Activated naive CD4-positive, alpha-beta T cell treated with anti-CD3 and anti-CD28 coated beads, Interleukin-2, amount 10 ng/mL, durations not matched to agents 7 days and 5 days (primary cell): Measurements from ENCODE around the gene COG5.
"Not testable (repeated sequence)": the region's sequence is repeated elsewhere in the genome, so short reads cannot be mapped to it uniquely, and the experiment has no call there.

Experiments
- CTCF ChIA-PET: fragments of 350-600 bp; sonication (Branson Sonifier 250); formaldehyde crosslinking; loops from one replicate; lab custom pipeline; 2021; ENCODE audit warnings: antibody characterized with exemption; lab: Charles Lee
- DNase-seq: peaks from one replicate; pipeline ENCODE4 v3.0.0-alpha.2; 2020
- H3K27ac Mint-ChIP-seq: one replicate; pipeline ENCODE4 v1.8.0; 2021; ENCODE audit warnings: mild to moderate bottlenecking, moderate library complexity, mixed read lengths
- H3K27me3 Mint-ChIP-seq: one replicate; pipeline ENCODE4 v1.8.0; 2021; ENCODE audit warnings: mild to moderate bottlenecking, mixed read lengths
- H3K36me3 Mint-ChIP-seq: one replicate; pipeline ENCODE4 v1.8.0; 2021; ENCODE audit warnings: mixed read lengths
- H3K4me1 Mint-ChIP-seq: one replicate; pipeline ENCODE4 v1.8.0; 2021; ENCODE audit warnings: mixed read lengths
- H3K4me3 Mint-ChIP-seq: one replicate; pipeline ENCODE4 v1.8.0; 2021; ENCODE audit warnings: mild to moderate bottlenecking, moderate library complexity, mixed read lengths
- H3K9me3 Mint-ChIP-seq: one replicate; pipeline ENCODE4 v1.8.0; 2021; ENCODE audit warnings: mixed read lengths

Gene COG5

DNA sequence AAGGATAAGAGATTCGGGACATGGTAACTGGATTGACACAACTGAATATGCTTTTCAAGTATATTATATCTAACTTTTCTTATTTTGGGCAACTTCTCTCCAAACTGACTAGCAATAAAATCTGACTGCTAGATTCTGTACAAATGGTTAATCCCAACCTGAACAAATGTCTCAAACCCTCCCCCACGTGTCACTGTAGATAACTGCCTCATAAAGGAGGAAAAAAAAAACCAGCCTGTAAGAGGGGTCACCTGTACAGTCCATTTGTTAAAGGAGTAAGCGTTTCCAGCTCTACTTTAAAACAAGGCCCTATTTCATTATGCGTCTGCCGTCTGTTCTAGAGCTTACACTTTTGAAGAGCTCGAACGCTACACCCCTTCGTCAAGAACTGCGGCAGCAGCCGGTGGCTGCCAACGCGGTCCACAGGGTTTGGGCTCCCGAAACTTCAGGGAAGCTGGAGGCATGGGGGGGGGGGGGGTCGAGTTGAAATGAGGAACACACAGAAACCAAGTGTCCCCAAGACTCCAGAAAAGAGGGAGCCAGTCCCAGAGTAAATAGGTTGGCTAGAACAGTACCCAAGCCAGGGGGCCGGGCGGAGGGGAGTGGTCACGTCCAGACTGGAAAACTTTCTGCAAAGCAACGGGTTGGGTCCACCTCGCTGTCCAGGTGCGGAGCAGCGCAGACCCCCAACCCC is 492 bp downstream of the COG5 start:
- H3K27me3 Mint-ChIP-seq, result no peaks in the 10 kb centered on the region
- peaks cover 12% of the 10 kb centered on the region for H3K36me3 Mint-ChIP-seq
- peaks cover 57% of the 10 kb centered on the region for H3K4me1 Mint-ChIP-seq
- DNase-seq, result no peak
- peak overlapping the region; percentile 96 for H3K27ac Mint-ChIP-seq
- CTCF ChIA-PET, result interaction anchor here (0.7 to 1.5 kb wide), 5 partner anchors 12 to 316 kb away, joined by 3 to 4 read pairs (median 4); no protein-coding TSS in a partner anchor
- H3K9me3 Mint-ChIP-seq, result no peaks in the 10 kb centered on the region
- H3K4me3 Mint-ChIP-seq, result peak overlapping the region; percentile 73

DNA sequence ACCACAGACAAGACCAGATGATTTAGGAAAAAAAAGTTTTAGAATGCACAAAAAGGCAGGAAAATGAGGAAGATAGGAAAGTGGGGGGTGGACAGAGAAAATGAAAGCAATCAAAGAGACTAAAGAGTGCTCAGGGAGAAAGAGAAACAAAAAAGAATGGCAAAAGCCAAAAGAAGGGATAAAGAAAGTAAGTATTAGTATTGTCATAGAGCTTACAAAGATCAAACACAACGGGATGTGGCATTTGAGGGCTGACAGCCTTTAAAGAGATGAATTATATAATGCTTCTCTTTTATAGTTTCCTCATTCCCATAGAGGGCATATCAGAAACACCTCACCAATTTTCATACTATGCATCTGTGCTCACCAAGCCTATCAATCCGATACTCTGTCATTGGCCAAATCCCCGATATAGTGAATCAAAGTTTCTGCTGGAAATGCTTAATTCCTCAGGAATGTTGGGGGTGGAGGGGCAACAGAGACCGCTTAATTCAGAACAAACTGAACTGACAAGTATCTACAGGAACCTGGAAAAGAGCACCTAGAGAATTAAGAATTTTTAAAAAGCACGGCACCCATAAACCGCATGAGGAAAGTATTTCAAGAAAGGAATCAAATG is 2.7 kb downstream of the COG5 start:
- Mint-ChIP-seq H3K36me3 (peaks cover 19% of the 10 kb centered on the region), H3K4me3 (peak overlapping the region; percentile 47), H3K27ac (peak overlapping the region; percentile 84), H3K27me3 (no peaks in the 10 kb centered on the region), H3K9me3 (no peaks in the 10 kb centered on the region), H3K4me1 (peaks cover 57% of the 10 kb centered on the region)
- DNase-seq, result peak; percentile 54
- CTCF ChIA-PET, result no interaction called here

DNA sequence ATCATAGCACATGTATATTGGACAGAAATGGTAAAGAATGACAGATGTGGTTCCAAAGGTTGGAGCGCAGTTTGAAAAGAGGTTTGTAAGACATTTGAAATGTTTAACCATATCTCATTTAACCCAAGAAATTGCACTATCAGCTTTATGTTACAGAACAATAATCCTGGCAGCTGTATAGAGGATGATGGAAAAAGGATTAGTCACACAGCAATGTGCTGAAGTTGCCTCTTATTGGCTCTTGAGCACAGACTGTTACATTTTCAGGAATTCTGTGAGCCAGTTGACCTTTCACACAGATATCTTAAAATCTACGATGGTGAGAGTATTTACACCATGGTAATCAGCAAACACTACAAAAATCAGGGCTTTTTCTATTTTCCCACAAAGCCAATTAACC is 3.9 kb downstream of the COG5 start:
- H3K36me3 Mint-ChIP-seq, result peaks cover 23% of the 10 kb centered on the region
- H3K27ac Mint-ChIP-seq, result no peak overlapping the region
- no peaks in the 10 kb centered on the region for H3K9me3 Mint-ChIP-seq
- H3K27me3 Mint-ChIP-seq, result no peaks in the 10 kb centered on the region
- H3K4me3 Mint-ChIP-seq, result no peak overlapping the region
- H3K4me1 Mint-ChIP-seq, result peaks cover 51% of the 10 kb centered on the region
- no peak for DNase-seq
- CTCF ChIA-PET, result no interaction called here

DNA sequence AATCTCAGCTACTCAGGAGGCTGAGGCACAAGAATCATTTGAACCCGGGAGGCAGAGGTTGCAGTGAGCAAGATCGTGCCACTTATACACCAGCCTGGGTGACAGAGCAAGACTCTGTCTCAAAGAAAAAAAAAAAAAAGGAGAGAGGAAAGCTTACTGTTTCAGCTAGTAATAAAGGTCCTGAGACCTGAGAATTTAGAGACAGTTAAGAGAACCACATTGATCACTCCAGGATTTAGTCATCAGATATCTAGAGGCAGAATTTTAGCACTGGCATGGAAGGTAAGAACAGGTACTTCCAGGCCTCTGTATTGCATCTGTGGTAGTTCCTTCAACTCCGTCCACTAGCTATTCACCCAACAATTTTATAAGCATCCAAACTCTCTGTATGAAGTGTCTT is 7.8 kb downstream of the COG5 start:
- no peaks in the 10 kb centered on the region for H3K9me3 Mint-ChIP-seq
- CTCF ChIA-PET, result no interaction called here
- H3K27ac Mint-ChIP-seq, result no peak overlapping the region
- H3K27me3 Mint-ChIP-seq, result no peaks in the 10 kb centered on the region
- H3K36me3 Mint-ChIP-seq, result peaks cover 40% of the 10 kb centered on the region
- H3K4me3 Mint-ChIP-seq, result no peak overlapping the region
- H3K4me1 Mint-ChIP-seq, result peaks cover 29% of the 10 kb centered on the region
- DNase-seq, result no peak

DNA sequence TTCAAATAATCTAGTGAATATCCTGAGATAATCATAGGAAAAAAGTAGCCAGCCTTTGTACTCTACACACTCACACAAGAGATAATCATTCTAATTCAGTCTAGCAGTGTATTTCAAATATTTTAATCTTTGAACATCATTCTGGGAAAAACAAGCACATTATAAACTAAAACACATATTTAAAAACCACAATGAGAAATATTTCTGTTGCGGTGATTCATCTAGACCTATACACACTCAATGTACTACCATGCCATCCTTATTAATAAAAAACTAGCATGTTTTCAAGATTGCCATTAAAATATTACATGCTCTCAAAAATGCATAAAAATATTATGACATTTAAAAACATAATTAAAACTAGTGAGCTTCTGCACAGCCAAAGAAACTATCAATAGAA is 11.8 kb downstream of the COG5 start:
- Mint-ChIP-seq H3K4me1 (peaks cover 8% of the 10 kb centered on the region), H3K27me3 (no peaks in the 10 kb centered on the region), H3K4me3 (no peak overlapping the region), H3K9me3 (no peaks in the 10 kb centered on the region), H3K36me3 (peaks cover 48% of the 10 kb centered on the region), H3K27ac (no peak overlapping the region)
- no peak for DNase-seq
- CTCF ChIA-PET, result no interaction called here

DNA sequence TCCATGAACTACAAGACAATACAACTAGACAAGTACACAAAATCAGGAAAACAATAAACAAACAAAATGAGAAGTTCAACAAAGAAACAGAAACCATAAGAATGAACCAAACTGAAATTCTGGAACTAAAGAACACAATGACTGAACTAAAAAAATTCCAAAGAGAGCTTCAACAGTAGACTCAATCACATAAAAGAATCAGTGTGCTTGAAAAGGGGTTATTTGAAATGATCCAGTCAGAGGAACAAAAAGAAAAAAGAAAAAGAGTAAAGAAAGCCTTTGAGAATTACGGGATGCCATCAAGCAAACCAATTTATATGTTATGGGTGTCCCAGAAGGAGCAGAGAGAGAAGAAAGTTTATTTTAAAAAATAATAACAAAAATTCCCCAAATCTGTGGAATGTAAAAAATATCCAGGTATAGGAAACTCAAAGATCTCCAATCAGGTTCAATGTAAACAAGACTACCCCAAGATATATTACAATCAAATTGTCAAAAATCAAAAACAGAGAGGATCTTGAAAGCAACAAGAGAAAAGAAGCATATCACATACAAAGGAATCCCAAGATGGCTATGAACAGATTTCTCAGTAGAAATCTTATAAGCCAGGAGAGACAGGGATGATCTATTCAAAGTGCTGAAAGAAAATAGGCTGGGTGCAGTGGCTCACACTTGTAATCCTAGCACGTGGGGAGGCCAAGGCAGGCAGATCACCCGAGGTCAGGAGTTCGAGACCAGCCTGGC is 18.7 kb downstream of the COG5 start:
- CTCF ChIA-PET, result no interaction called here
- Mint-ChIP-seq H3K9me3 (peaks cover 13% of the 10 kb centered on the region), H3K27ac (no peak overlapping the region), H3K27me3 (no peaks in the 10 kb centered on the region), H3K36me3 (peaks cover 52% of the 10 kb centered on the region), H3K4me3 (no peak overlapping the region), H3K4me1 (no peaks in the 10 kb centered on the region)
- DNase-seq, result no peak

DNA sequence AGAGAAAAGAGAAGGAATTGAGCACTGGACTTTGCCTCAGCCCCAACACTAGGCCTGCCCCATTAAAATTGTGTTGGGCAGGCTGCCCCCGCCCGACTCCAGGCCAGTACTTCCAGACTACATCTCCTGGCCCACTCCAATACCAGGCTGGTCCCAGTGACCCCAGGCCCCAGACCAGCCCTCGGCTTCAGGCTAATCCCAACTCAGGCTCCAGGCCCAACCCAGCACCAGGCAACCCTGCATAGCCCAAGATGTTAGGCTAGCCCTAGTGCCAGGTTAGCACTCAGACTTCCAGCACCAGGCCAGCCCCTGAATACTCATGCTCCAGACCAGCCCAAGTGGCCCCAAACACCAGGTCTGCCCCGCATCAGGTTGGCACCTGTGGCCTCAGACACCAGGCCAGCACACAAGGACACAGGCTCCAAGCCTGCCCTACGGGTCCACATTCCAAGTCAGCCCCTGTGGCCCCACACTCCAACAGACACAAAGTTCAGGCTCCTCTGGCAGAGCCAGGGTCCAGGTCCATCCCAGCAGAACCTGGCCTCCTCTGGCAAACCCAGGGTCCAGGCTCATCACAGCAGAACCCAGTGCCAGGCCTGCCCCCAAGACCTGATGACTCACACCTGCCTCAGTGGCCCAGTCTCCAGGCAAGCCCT is 20.3 kb downstream of the COG5 start:
- H3K27ac Mint-ChIP-seq, result no peak overlapping the region
- H3K27me3 Mint-ChIP-seq, result no peaks in the 10 kb centered on the region
- CTCF ChIA-PET, result no interaction called here
- H3K9me3 Mint-ChIP-seq, result peaks cover 13% of the 10 kb centered on the region
- no peak for DNase-seq
- H3K4me1 Mint-ChIP-seq, result no peaks in the 10 kb centered on the region
- H3K36me3 Mint-ChIP-seq, result peaks cover 54% of the 10 kb centered on the region
- H3K4me3 Mint-ChIP-seq, result no peak overlapping the region

DNA sequence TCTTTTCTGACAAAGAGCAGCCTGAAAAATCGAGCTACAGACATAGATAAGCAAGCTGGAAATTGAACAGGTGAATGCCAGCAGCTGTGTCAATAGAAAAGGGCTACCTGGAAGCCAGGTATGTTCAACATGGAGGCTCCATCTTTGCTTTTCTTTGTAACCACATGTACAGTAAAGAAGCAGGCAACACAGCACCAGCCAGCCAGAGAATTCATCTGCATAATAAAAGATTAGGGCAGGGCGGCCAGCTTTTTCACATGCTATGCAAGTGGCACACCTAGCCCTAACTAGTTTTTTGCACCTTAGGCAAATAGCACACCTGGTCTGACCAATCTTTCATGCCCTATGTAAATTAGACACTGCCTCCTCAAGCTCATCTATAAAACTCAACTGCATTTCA is 25.7 kb downstream of the COG5 start:
- CTCF ChIA-PET, result interaction anchor here (0.6 kb wide), 1 partner anchor 25 kb away, joined by 4 read pairs; no protein-coding TSS in a partner anchor
- DNase-seq, result no peak
- Mint-ChIP-seq H3K27ac (no peak overlapping the region), H3K9me3 (peaks cover 7% of the 10 kb centered on the region), H3K4me1 (no peaks in the 10 kb centered on the region), H3K27me3 (no peaks in the 10 kb centered on the region), H3K4me3 (no peak overlapping the region), H3K36me3 (peaks cover 49% of the 10 kb centered on the region)

DNA sequence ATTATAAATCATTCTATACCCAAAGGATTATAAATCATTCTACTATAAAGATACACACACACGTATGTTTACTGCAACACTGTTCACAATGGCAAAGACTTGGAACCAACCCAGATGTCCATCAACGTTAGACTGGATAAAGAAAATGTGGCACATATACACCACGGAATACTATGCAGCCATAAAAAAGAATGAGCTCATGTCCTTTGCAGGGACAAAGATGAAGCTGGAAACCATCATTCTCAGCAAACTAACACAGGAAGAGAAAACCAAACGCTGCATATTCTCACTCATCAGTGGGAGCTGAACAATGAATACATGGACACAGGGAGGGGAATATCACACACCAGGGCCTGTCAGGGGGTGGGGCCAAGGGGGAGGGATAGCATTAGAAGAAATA is 26.5 kb downstream of the COG5 start:
- H3K27ac Mint-ChIP-seq, CTCF ChIA-PET, H3K27me3 Mint-ChIP-seq, H3K4me3 Mint-ChIP-seq, H3K4me1 Mint-ChIP-seq, H3K9me3 Mint-ChIP-seq, DNase-seq: not testable (repeated sequence)
- peaks cover 44% of the 10 kb centered on the region for H3K36me3 Mint-ChIP-seq

DNA sequence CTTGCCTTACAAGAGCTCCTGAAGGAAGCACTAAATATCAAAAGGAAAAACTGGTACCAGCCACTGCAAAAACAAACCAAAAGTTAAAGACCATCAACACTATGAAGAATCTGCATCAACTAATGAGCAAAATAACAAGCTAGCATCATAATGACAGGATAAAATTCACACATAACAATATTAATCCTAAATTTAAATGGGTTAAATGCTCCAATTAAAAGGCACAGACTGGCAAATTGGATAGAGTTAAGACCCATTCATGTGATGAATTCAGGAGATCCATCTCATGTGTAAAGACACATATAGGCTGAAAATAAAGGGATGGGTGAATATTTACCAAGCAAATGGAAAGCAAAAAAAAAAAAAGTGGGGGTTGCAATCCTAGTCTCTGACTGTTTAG is 29.6 kb downstream of the COG5 start:
- no peak overlapping the region for H3K27ac Mint-ChIP-seq

DNA sequence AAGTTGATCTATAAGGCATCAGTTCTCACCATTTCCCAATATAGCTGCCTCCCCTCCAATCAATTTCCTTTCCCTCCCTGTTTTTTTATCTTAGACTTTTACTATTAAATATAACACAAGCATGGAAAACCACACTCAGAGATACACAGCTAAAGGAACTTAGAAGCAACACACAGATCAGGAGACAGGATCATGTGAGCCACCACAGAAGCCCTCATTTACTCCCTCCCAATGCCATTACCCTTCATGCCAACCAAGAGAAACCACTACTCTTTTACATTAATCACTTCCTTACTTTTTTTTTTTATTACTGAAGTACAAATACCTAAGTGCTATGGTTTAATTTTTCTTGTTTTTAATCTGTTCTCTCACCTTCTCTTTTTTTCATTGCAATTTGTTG is 33.0 kb downstream of the COG5 start:
- H3K9me3 Mint-ChIP-seq, result peaks cover 2% of the 10 kb centered on the region

More for the DNA sequence above, 29.6 kb downstream of the COG5 start:
- no peak for DNase-seq
- Mint-ChIP-seq H3K9me3 (peaks cover 7% of the 10 kb centered on the region), H3K36me3 (peaks cover 36% of the 10 kb centered on the region), H3K4me1 (no peaks in the 10 kb centered on the region), H3K4me3 (no peak overlapping the region), H3K27me3 (no peaks in the 10 kb centered on the region)
- CTCF ChIA-PET, result no interaction called here

DNA sequence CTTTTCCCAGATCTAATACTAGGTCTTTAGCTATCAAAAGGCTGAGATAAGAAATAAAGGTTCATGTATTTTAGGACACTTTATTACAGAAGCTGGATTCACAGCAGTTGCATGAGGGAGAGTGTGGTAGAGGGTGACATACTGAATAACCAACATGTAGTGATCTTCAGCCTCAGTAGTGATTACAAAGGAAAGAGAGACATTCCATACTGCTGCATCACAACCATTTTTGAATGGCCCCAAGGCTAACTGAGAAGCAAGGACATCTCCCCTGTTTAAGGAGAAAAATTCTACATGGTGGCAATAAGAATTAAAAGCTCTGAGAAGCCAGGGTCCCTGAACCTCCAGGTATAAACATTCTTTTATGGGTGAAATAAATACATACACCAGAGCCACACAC is 35.3 kb downstream of the COG5 start:
- Mint-ChIP-seq H3K4me3 (no peak overlapping the region), H3K27ac (no peak overlapping the region), H3K36me3 (peaks cover 11% of the 10 kb centered on the region), H3K4me1 (no peaks in the 10 kb centered on the region), H3K27me3 (no peaks in the 10 kb centered on the region), H3K9me3 (no peaks in the 10 kb centered on the region)
- DNase-seq, result no peak
- CTCF ChIA-PET, result no interaction called here

More for the DNA sequence above, 33.0 kb downstream of the COG5 start:
- Mint-ChIP-seq H3K36me3 (peaks cover 19% of the 10 kb centered on the region), H3K27me3 (no peaks in the 10 kb centered on the region), H3K4me3 (no peak overlapping the region), H3K4me1 (no peaks in the 10 kb centered on the region), H3K27ac (no peak overlapping the region)
- CTCF ChIA-PET, result no interaction called here
- no peak for DNase-seq

DNA sequence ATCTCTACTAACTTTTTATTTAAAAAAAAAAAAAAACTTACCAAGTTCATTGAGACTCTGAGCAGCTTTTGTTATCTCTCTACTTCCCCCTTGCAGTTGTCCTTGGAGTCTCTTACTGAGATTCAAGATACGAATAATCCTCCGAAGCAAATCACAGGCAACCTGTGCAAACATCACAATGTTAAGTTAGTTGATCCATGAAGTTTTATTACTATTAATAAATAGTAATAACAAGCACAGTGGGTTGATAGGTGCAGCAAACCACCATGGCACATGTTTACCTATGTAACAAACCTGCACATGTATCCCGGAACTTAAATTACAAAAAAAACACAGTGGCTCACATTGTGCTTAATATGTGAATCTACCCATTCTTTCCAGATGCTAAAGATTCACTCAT is 36.5 kb downstream of the COG5 start:
- H3K4me3 Mint-ChIP-seq, result no peak overlapping the region
- no peaks in the 10 kb centered on the region for H3K27me3 Mint-ChIP-seq
- no peak for DNase-seq
- CTCF ChIA-PET, result no interaction called here
- H3K27ac Mint-ChIP-seq, result no peak overlapping the region
- no peaks in the 10 kb centered on the region for H3K9me3 Mint-ChIP-seq
- peaks cover 16% of the 10 kb centered on the region for H3K36me3 Mint-ChIP-seq
- no peaks in the 10 kb centered on the region for H3K4me1 Mint-ChIP-seq

DNA sequence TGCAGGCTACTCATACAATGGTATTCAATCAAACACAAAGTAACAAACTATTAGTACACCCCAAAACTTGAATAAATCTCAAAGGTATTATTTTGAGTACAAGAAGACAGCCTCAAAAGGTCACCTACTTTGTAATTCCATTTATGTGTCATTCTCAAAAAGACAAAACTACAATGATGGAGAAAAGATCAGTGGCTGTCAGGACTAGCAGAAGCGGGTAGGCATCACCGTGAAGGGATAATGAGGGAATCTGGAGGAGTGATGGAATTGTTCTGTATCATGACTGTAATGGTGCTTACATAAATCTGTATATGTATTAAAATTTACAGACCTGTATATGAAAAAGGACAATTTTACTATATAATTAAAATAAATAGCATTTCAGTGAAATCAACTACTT is 37.0 kb downstream of the COG5 start:
- no peak overlapping the region for H3K4me3 Mint-ChIP-seq
- DNase-seq, result no peak
- H3K27me3 Mint-ChIP-seq, result no peaks in the 10 kb centered on the region
- H3K4me1 Mint-ChIP-seq, result no peaks in the 10 kb centered on the region
- H3K27ac Mint-ChIP-seq, result no peak overlapping the region
- no peaks in the 10 kb centered on the region for H3K9me3 Mint-ChIP-seq
- CTCF ChIA-PET, result no interaction called here
- H3K36me3 Mint-ChIP-seq, result peaks cover 20% of the 10 kb centered on the region
